PFSK-1 (cell line): ENCODE measurements around the gene LGALS14.

Experiments
- FOXP2 ChIP-seq: optimal IDR thresholded peaks from 2 replicates; pipeline ENCODE3; 2011; ENCODE audit warnings: borderline replicate concordance, control low read depth, inconsistent platforms; ENCODE audit not compliant: insufficient read depth; ENCODE audit errors: extremely low read length, extremely low read depth
- POLR2AphosphoS5 ChIP-seq: IDR thresholded peaks from 2 replicates; pipeline ENCODE4 v1.6.1; 2012; ENCODE audit warnings: low read depth, mild to moderate bottlenecking, control low read depth, low read length, moderate library complexity
- SIN3A ChIP-seq: IDR thresholded peaks from 2 replicates; pipeline ENCODE4 v1.6.1; 2012; ENCODE audit warnings: mild to moderate bottlenecking, low read length, moderate library complexity, borderline replicate concordance; ENCODE audit not compliant: insufficient read depth
- TAF1 ChIP-seq: IDR thresholded peaks from 2 replicates; pipeline ENCODE4 v1.6.1; 2012; ENCODE audit warnings: low read length, control low read depth, borderline replicate concordance; ENCODE audit not compliant: insufficient read depth
- TF ChIP-seq, protein P1 (sequence below), 2 experiments: IDR thresholded peaks; 2 replicates each; pipeline versions ENCODE4 v1.6.1 to v1.8.0; 2011 to 2012; ENCODE audit warnings: low read depth in 2 of 2, low read length in 2 of 2, control low read depth in 1 of 2, inconsistent platforms in 1 of 2, mild to moderate bottlenecking in 1 of 2, moderate library complexity in 1 of 2; ENCODE audit not compliant: insufficient read depth in 1 of 2

The LGALS14 gene

DNA sequence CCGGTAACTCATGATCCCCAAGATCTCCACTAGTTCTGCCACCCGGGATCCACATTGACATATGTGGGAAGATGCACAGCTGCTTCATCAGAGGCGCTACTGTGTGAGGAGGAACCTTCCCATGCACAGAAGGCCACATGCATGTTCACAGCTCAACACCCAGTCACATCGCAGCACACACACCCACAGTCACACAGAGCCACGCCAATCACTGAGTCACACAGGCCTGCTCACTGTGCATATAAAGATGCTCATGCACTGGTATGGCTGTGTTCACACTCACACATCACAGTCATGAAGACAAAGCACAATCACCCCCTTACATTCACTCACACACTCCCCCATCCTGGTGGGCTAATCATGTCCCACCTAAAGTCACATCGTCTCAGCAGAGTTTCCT lies 23.8 kb downstream of the LGALS14 start:
- no peak for TF ChIP-seq POLR2AphosphoS5
- no peak for TF ChIP-seq TAF1
- TF ChIP-seq SIN3A: no peak
- TF ChIP-seq FOXP2: no peak
- TF ChIP-seq, protein P1, sequence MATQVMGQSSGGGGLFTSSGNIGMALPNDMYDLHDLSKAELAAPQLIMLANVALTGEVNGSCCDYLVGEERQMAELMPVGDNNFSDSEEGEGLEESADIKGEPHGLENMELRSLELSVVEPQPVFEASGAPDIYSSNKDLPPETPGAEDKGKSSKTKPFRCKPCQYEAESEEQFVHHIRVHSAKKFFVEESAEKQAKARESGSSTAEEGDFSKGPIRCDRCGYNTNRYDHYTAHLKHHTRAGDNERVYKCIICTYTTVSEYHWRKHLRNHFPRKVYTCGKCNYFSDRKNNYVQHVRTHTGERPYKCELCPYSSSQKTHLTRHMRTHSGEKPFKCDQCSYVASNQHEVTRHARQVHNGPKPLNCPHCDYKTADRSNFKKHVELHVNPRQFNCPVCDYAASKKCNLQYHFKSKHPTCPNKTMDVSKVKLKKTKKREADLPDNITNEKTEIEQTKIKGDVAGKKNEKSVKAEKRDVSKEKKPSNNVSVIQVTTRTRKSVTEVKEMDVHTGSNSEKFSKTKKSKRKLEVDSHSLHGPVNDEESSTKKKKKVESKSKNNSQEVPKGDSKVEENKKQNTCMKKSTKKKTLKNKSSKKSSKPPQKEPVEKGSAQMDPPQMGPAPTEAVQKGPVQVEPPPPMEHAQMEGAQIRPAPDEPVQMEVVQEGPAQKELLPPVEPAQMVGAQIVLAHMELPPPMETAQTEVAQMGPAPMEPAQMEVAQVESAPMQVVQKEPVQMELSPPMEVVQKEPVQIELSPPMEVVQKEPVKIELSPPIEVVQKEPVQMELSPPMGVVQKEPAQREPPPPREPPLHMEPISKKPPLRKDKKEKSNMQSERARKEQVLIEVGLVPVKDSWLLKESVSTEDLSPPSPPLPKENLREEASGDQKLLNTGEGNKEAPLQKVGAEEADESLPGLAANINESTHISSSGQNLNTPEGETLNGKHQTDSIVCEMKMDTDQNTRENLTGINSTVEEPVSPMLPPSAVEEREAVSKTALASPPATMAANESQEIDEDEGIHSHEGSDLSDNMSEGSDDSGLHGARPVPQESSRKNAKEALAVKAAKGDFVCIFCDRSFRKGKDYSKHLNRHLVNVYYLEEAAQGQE (IDR thresholded peaks at IDR 0.05; ENCODE audit: insufficient read depth in 1 of 2, low read depth in 2 of 2, low read length in 2 of 2): no peak

DNA sequence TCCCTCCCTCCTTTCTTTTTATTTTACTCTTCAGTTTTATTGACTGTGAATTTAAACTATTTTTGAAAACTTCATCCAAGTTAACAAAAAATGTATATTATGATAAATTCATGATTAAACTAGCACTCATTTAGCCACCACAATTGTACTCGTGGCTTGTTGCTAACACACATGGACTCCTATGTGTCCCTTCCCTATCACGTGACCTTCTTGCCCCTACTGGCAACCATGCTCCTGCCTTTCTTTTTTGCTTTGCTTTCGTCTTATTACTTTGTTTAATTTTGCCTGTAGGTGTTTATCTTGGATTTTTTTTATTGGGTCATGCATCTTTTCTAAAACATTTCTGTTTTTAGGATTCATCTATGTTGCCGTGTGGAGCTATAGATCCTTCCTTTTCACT lies 25.3 kb downstream of the LGALS14 start:
- TF ChIP-seq SIN3A (no peak), TAF1 (no peak)
- TF ChIP-seq, protein P1 (IDR thresholded peaks at IDR 0.05; ENCODE audit: insufficient read depth in 1 of 2, low read depth in 2 of 2, low read length in 2 of 2): no peak

DNA sequence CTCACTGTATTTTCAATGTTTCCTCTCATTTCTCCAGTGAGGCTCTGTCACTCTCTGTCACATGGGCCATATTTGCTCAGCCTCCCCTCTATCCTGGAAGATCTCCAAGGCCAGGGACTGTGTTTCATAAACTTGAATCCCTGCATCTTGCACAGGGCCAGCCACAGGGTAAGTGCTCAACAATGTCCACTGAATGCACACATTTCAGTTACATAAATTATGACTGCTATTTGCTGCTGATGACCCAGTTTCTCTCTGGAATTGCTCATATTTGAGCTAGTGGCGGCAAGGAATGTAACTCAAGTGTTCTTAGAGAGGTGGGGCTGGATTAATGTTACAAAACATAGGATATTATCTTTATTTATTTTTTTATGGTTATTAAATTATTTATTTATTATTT lies 27.4 kb downstream of the LGALS14 start:
- TF ChIP-seq POLR2AphosphoS5 (no peak), TAF1 (no peak), SIN3A (no peak), FOXP2 (no peak)
- TF ChIP-seq, protein P1 (IDR thresholded peaks at IDR 0.05; ENCODE audit: insufficient read depth in 1 of 2, low read depth in 2 of 2, low read length in 2 of 2): no peak

DNA sequence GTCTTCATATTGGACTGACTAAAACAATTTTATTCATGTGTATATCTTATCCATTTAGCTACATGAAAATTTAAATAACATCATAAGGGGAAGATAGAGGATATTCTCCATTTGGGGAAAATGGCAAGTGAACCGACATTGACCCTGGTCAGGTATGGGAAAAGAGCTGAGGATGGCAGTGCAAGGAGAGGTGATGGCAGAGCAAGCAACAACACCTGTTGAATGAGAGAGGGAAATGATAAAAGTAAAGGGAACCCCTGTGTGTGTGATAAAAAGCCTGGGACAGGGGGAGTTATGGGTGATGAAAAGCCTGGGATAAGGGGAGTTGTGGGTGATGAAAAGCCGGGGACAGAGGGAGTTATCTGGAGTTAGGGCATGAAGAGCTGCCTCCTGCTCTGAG lies 29.6 kb downstream of the LGALS14 start:
- TF ChIP-seq FOXP2 (no peak), TAF1 (no peak), SIN3A (no peak), POLR2AphosphoS5 (no peak)
- TF ChIP-seq, protein P1 (IDR thresholded peaks at IDR 0.05; ENCODE audit: insufficient read depth in 1 of 2, low read depth in 2 of 2, low read length in 2 of 2): no peak

DNA sequence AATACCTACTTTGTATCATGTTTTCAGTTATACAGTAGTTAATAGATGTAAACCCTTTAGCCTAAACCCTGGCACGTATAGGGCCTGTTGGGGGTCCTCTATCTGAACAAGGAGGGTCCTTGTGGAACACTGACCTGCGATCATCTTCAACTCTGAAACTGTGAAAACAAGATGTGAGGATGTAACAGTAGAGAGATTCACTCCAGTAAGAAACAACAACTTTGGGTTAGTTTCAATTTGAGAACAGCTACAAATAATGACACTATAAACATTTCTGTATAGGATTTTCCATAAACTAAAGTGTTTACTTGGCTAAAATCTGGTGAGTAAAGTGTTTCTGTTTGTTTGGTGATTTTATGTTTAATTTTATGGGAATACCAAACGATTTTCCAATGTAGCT lies 31.4 kb downstream of the LGALS14 start:
- TF ChIP-seq POLR2AphosphoS5 (no peak), TAF1 (no peak)
- TF ChIP-seq, protein P1 (IDR thresholded peaks at IDR 0.05; ENCODE audit: insufficient read depth in 1 of 2, low read depth in 2 of 2, low read length in 2 of 2): no peak
